ENCODE data around the gene MYO1B. TPM values are rescaled to one million over a fixed set of nuclear protein-coding genes. Genes with fewer than 3 reads are reported as not detected.

The MYO1B gene
- total RNA-seq, 1 experiment from 2014 or later: 43.2 TPM

GRCh38 chr2:191202209-191202721 lies 42.9 kb upstream of the MYO1B start:
- H3K27ac ChIP-seq (ENCODE audit: insufficient read length, low read depth, low read length): no peak overlapping the region
- H4K20me1 ChIP-seq (ENCODE audit: control insufficient read depth, insufficient read depth, insufficient read length): no peaks in the 10 kb centered on the region
- H2BK12ac ChIP-seq (ENCODE audit: insufficient read length, low read depth, low read length): no peak overlapping the region
- no CpG with 5 or more reads among the region's 2 CpGs for whole genome bisulfite sequencing (ENCODE audit: extremely low coverage, insufficient read length, low lambda C conversion rate)
- no peaks in the 10 kb centered on the region for H3K79me1 ChIP-seq (ENCODE audit: insufficient read depth, low read depth, low read length, poor library complexity, severe bottlenecking)
- Mint-ChIP-seq H3K27me3 (ENCODE audit: low read depth) (no peaks in the 10 kb centered on the region), H3K36me3 (ENCODE audit: insufficient read depth in 1 of 3, low read depth in 3 of 3) (no peaks in the 10 kb centered on the region; a peak in 2 of 7 replicates), H3K4me3 (no peak overlapping the region), H3K27ac (no peak overlapping the region), H3K9me3 (no peaks in the 10 kb centered on the region), H3K4me1 (peaks cover 0 to 3% of the 10 kb centered on the region in 2 experiments; a peak in 2 of 4 replicates)
- no peaks in the 10 kb centered on the region for H3K4me1 ChIP-seq (ENCODE audit: insufficient read depth, low read length)
- no peak overlapping the region for H3K4me2 ChIP-seq (ENCODE audit: insufficient read depth, insufficient read length, low read length)
- DNase-seq: no peak
- no peak overlapping the region for H3K18ac ChIP-seq (ENCODE audit: insufficient read length, low read depth, low read length)
- H2BK15ac ChIP-seq (ENCODE audit: low read depth, low read length): no peak overlapping the region
- no peaks in the 10 kb centered on the region for H3K27me3 ChIP-seq (ENCODE audit: insufficient read depth, low read length)
- H4K91ac ChIP-seq (ENCODE audit: insufficient read length, low read depth, low read length): no peak overlapping the region
- H3K4ac ChIP-seq (ENCODE audit: low read depth, low read length): no peak overlapping the region
- H3T11ph ChIP-seq (ENCODE audit: low read length): no peak overlapping the region
- H2BK20ac ChIP-seq (ENCODE audit: low read depth, low read length, poor library complexity, severe bottlenecking): no peak overlapping the region
- no peak overlapping the region for H2AFZ ChIP-seq (ENCODE audit: low read length)
- H2AK5ac ChIP-seq (ENCODE audit: insufficient read length, low read length): no peak overlapping the region
- H2BK120ac ChIP-seq (ENCODE audit: low read depth, low read length, poor library complexity, severe bottlenecking): no peak overlapping the region
- no peaks in the 10 kb centered on the region for H3K79me2 ChIP-seq (ENCODE audit: insufficient read depth, low read length)
- no peak overlapping the region for H3K9ac ChIP-seq (ENCODE audit: extremely low read depth, insufficient read length, low read length)
- H2BK5ac ChIP-seq (ENCODE audit: insufficient read length, low read length): no peak overlapping the region
- H3K9me3 ChIP-seq (ENCODE audit: control insufficient read depth, low read depth, low read length): no peaks in the 10 kb centered on the region
- H4K8ac ChIP-seq (replicated peaks; ENCODE audit: insufficient read length, low read depth, low read length): no peak overlapping the region
- H3K23ac ChIP-seq (ENCODE audit: insufficient read length, low read depth, low read length): no peak overlapping the region
- no peaks in the 10 kb centered on the region for H3K23me2 ChIP-seq (ENCODE audit: insufficient read length, low read depth, low read length, poor library complexity, severe bottlenecking)
- H3K56ac ChIP-seq (ENCODE audit: insufficient read length, low read depth, low read length): no peak overlapping the region
- H4K5ac ChIP-seq (ENCODE audit: insufficient read length, low read depth, low read length): no peak overlapping the region
- no peak overlapping the region for H3K14ac ChIP-seq (ENCODE audit: insufficient read depth, low read length)
- no peak for TF ChIP-seq CTCF (conservative IDR thresholded peaks at IDR 0.05)

Measured in H9 (cell line).